Central memory CD4-positive, alpha-beta T cell (primary cell): ENCODE results near the gene IRF5.
"Not testable (repeated sequence)": the region's sequence is repeated elsewhere in the genome, so short reads cannot be mapped to it uniquely, and the experiment has no call there.

Experiments used
- DNase-seq: peaks from one replicate; pipeline ENCODE4 v3.0.0; 2022

The IRF5 gene

GRCh38 chr7:128963327-128963757 lies 25.6 kb downstream of the IRF5 start:
- DNase-seq, result no peak

- no peak for DNase-seq
Measured at GRCh38 chr7:128968624-128969023, 30.9 kb downstream of the IRF5 start.

- no peak for DNase-seq
Measured at GRCh38 chr7:128974241-128974934, 36.7 kb downstream of the IRF5 start.

GRCh38 chr7:128982105-128982504 lies 44.4 kb downstream of the IRF5 start:
- no peak for DNase-seq

- no peak for DNase-seq
Measured at GRCh38 chr7:128985660-128986059, 47.9 kb downstream of the IRF5 start.

GRCh38 chr7:128986609-128987008 lies 48.9 kb downstream of the IRF5 start:
- no peak for DNase-seq

- DNase-seq, result no peak
Measured at GRCh38 chr7:128988372-128988771, 50.6 kb downstream of the IRF5 start.

- DNase-seq, result no peak
Measured at GRCh38 chr7:128989961-128990360, 52.2 kb downstream of the IRF5 start.

GRCh38 chr7:128993419-128993818 lies 55.7 kb downstream of the IRF5 start:
- no peak for DNase-seq

GRCh38 chr7:128994560-128994959 lies 56.8 kb downstream of the IRF5 start:
- DNase-seq, result not testable (repeated sequence)

- no peak for DNase-seq
Measured at GRCh38 chr7:128997181-128997580, 59.5 kb downstream of the IRF5 start.
